ENCODE data around the gene COPZ1.

COPZ1 gene

DNA sequence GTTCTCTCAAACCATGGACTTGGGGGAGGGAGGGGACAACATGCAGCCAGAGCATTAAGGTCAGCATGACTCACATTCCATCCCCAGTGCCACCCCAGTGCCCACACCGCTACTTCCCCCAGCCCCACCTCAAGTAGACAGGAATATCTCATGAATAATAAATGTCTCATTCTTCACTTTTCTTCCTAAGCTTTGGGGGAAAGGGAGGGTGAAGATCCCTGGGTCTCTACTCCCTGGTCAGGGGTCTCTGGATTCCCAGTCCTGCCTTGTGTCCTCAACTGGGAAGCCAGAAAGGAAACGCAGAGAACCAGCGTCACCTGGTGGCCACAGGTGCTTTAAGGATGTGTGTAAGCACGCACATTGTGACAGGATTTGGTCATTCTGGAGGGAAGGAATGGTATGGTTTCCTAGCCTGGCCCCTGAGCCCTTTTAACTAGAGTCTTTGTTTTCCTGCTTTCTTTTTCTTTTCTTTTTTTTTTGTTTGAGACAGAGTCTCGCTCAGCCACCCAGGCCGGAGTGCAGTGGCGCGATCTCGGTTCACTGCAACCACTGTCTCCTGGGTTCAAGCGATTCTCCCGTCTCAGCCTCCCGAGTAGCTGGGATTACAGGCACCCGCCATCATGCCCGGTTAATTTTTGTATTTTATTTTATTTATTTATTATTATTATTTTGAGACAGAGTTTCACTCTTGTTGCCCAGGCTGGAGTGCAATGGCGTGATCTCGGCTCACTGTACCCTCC is 36.0 kb downstream of the COPZ1 start:
- peak; percentile 19 for TF ChIP-seq FOXP2 (optimal IDR thresholded peaks at IDR 0.05; ENCODE audit: borderline replicate concordance, extremely low read depth, extremely low read length, insufficient read depth)
- no peak for TF ChIP-seq TAF1 (IDR thresholded peaks at IDR 0.05; ENCODE audit: borderline replicate concordance, insufficient read depth, low read length)

DNA sequence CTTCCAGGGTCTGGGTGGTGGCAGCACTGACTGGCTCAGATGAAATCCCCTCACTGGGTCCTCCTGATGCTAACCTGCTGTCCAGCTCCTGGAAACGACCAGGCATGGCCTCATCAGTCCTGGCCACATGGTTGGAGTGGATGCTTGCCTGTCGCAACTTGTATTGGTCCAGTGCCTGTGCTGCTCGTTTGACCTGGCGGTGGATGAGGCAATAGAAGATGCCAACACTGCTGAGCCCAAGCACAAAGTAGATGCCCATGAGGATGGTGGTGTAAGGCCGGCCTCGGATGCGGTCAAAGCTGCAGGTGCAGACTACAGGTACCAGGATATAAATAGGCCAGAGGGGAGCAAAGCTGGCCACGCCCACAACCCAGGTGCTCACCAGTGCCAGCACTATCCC is 38.1 kb downstream of the COPZ1 start:
- TF ChIP-seq SIN3A (IDR thresholded peaks at IDR 0.05; ENCODE audit: borderline replicate concordance, insufficient read depth, low read length) (no peak), REST (IDR thresholded peaks at IDR 0.05; ENCODE audit: insufficient read depth in 1 of 2, low read depth in 2 of 2, low read length in 2 of 2) (no peak), TAF1 (IDR thresholded peaks at IDR 0.05; ENCODE audit: borderline replicate concordance, insufficient read depth, low read length) (no peak), FOXP2 (optimal IDR thresholded peaks at IDR 0.05; ENCODE audit: borderline replicate concordance, extremely low read depth, extremely low read length, insufficient read depth) (no peak), POLR2AphosphoS5 (IDR thresholded peaks at IDR 0.05; ENCODE audit: low read depth, low read length) (no peak)

- no peak for TF ChIP-seq TAF1 (IDR thresholded peaks at IDR 0.05; ENCODE audit: borderline replicate concordance, insufficient read depth, low read length)
Measured at GRCh38 chr12:54363618-54364017, 38.7 kb downstream of the COPZ1 start.

DNA sequence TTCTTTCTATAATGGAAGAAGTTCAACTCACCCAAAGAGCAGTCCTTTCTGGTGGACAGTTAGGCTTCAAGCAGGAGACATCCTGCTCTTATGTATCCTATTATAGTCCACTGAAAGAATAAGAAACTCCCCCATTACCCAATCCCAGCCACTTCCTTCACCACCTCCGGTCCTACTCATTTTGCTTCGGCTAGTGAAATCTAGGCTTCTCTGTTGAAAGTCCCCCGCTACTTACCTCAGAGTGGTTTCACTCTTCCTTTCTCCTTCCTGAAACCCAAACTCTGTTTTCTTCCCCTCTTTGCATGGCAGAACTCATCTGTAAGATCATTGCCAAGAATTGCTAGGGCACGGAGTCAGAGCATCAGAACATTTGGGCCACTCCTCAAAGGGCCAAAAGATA is 39.5 kb downstream of the COPZ1 start, which contains the start of gene GPR84:
TSS of gene GPR84 (minus strand) at position 74 of the 400 bp plus-strand sequence. CDS start 635 bp downstream, outside the sequence.
- no peak for TF ChIP-seq TAF1 (IDR thresholded peaks at IDR 0.05; ENCODE audit: borderline replicate concordance, insufficient read depth, low read length)
- TF ChIP-seq POLR2AphosphoS5 (IDR thresholded peaks at IDR 0.05; ENCODE audit: low read depth, low read length): no peak
- TF ChIP-seq SIN3A (IDR thresholded peaks at IDR 0.05; ENCODE audit: borderline replicate concordance, insufficient read depth, low read length): no peak
- TF ChIP-seq FOXP2 (optimal IDR thresholded peaks at IDR 0.05; ENCODE audit: borderline replicate concordance, extremely low read depth, extremely low read length, insufficient read depth): no peak
- no peak for TF ChIP-seq REST (IDR thresholded peaks at IDR 0.05; ENCODE audit: insufficient read depth in 1 of 2, low read depth in 2 of 2, low read length in 2 of 2)

GRCh38 chr12:54368025-54368708 is 43.2 kb downstream of the COPZ1 start:
- no peak for TF ChIP-seq TAF1 (IDR thresholded peaks at IDR 0.05; ENCODE audit: borderline replicate concordance, insufficient read depth, low read length)

DNA sequence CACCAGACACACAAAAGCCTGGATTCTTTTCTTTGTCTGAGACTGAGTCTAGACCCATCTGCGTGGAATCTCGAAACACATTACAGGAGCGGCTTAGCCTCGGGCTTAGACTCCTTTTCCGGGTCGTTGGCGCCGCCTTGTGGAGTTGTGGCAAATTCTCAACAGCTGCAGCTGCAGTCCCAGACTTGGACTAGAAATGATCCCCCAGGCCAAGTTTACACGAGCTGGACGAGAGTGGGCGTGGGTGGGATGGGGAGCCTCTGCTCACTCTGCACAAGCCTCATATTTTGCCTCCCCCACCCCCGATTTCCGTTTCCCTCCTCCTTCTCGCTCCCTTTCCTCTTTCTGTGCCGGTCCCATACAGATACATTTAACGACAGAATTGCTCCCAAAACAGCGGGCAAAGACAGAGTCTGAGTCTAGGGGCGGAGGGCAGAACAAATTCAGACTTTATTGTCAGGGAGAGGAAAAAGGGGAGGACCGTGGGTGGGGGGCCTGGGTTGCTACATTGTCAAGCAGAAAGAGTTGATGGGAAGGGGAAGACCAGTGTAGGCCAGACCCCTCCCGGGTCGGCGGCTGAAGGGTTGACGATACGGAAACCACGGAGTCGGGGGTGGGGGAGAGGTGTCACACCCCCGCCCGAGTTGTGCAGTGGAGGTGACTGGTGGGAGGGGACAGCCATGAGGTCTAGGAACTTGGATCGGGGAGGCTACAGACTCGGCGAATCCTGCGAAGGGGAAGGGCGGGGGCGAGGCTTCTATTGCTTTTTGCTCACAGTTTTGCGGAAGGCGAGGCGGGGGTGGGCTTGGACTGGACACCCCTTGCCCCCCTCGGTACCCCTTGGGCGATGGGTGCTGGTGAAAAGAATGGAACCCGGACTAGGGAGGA is 44.0 kb downstream of the COPZ1 start:
- TF ChIP-seq FOXP2 (optimal IDR thresholded peaks at IDR 0.05; ENCODE audit: borderline replicate concordance, extremely low read depth, extremely low read length, insufficient read depth) (no peak), POLR2AphosphoS5 (IDR thresholded peaks at IDR 0.05; ENCODE audit: low read depth, low read length) (no peak)

DNA sequence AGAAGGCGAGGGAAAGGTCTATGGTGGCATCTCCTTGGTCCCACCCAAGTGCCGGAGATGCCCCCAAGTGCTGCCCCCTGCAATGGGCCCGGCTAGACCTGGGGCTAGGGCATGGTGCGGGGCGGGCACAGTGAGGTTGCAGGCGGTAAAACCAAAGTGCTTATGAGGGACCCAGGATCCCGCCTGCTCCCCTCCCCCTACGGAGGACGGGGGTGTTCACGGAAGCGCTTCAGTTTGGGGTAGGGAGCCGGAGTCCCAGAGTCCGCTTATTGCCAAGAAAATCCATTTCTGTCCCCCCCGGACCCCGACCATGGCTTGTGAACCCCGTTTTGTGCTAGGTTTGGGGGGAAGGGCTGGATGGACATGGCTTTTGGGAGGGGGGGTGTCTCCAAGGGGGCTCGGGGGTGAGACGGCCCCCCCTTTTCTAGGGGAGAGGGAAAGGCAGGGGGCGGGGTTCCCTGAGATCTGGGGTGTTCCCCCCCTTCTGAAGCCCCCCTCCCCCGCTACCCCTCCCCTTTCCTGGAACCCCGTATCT is 44.7 kb downstream of the COPZ1 start:
- TF ChIP-seq FOXP2 (optimal IDR thresholded peaks at IDR 0.05; ENCODE audit: borderline replicate concordance, extremely low read depth, extremely low read length, insufficient read depth): no peak

Measured in PFSK-1 (cell line).